Neural cell (in vitro differentiated cells): Measurements from ENCODE around the gene ANO1. TPM values are rescaled to one million over a fixed set of nuclear protein-coding genes. Genes with fewer than 3 reads are reported as not detected.

Experiments used
- H2AFZ ChIP-seq: fragments of 200-600, 300-800 bp; sonication (generic), shearing (Covaris generic); 2 replicates; pipeline ENCODE4 v1.6.0; 2014; ENCODE audit warnings: low read depth, mild to moderate bottlenecking, antibody characterized with exemption, low read length, moderate library complexity
- H3F3A ChIP-seq: fragments of 200-600 bp; shearing (Covaris generic); 2 replicates; pipeline ENCODE4 v1.6.1; 2016; ENCODE audit warnings: mild to moderate bottlenecking, moderate library complexity, mixed read lengths, antibody characterized with exemption, low read length; ENCODE audit not compliant: insufficient read depth, poor library complexity, severe bottlenecking
- H3K27ac ChIP-seq: fragments of 200-600, 300-800 bp; sonication (generic), shearing (Covaris generic); 2 replicates; pipeline ENCODE4 v1.5.1; 2014; ENCODE audit warnings: mild to moderate bottlenecking, low read length, moderate library complexity
- H3K27me3 ChIP-seq: fragments of 300-800, 200-600 bp; sonication (generic), shearing (Covaris generic); 2 replicates; pipeline ENCODE4 v1.6.0; 2014; ENCODE audit warnings: mild to moderate bottlenecking, low read depth, low read length, moderate library complexity; ENCODE audit not compliant: insufficient read depth
- H3K36me3 ChIP-seq: fragments of 300-800, 200-600 bp; sonication (generic), shearing (Covaris generic); 2 replicates; pipeline ENCODE4 v1.5.1; 2014; ENCODE audit warnings: mild to moderate bottlenecking, antibody characterized with exemption, low read length, moderate library complexity; ENCODE audit not compliant: insufficient read depth
- H3K4me2 ChIP-seq: fragments of 300-800, 200-600 bp; sonication (generic), shearing (Covaris generic); 2 replicates; pipeline ENCODE4 v1.6.0; 2014; ENCODE audit warnings: mild to moderate bottlenecking, low read length
- H3K4me3 ChIP-seq: fragments of 300-800, 200-600 bp; sonication (generic), shearing (Covaris generic); 2 replicates; pipeline ENCODE4 v1.5.1; 2014; ENCODE audit warnings: mild to moderate bottlenecking, low read length, moderate library complexity
- H3K79me2 ChIP-seq: fragments of 200-600 bp; shearing (Covaris generic); replicated peaks from 2 replicates; pipeline ENCODE4 v1.6.0; 2014; ENCODE audit warnings: mild to moderate bottlenecking, low read length, moderate library complexity; ENCODE audit not compliant: insufficient read depth
- H3K9ac ChIP-seq: fragments of 300-800, 200-600 bp; sonication (generic), shearing (Covaris generic); 2 replicates; pipeline ENCODE4 v1.6.1; 2016; ENCODE audit warnings: mild to moderate bottlenecking, low read length, mixed read lengths
- H3K9me2 ChIP-seq: fragments of 200-600 bp; shearing (Covaris generic); 2 replicates; pipeline ENCODE4 v1.6.1; 2016; ENCODE audit warnings: mild to moderate bottlenecking, low read length, mixed read lengths; ENCODE audit not compliant: insufficient read depth
- H3K9me3 ChIP-seq: fragments of 200-600, 300-800 bp; sonication (generic), shearing (Covaris generic); 2 replicates; pipeline ENCODE4 v1.6.1; 2016; ENCODE audit warnings: mild to moderate bottlenecking, mixed run types, low read length, moderate library complexity, mixed read lengths
- H4K20me1 ChIP-seq: fragments of 200-600 bp; shearing (Covaris generic); 2 replicates; pipeline ENCODE4 v1.6.1; 2016; ENCODE audit warnings: mild to moderate bottlenecking, mixed run types; ENCODE audit not compliant: insufficient read depth
- EP300 ChIP-seq: fragments of 450-650 bp; conservative IDR thresholded peaks from 2 replicates; pipeline ENCODE4 v1.6.1; 2014; ENCODE audit warnings: antibody characterized with exemption, mild to moderate bottlenecking, moderate library complexity; ENCODE audit not compliant: poor library complexity, severe bottlenecking
- EZH2 ChIP-seq: fragments of 200-600, 300-800 bp; shearing (Covaris generic), sonication (generic); IDR thresholded peaks from 2 replicates; pipeline ENCODE4 v1.6.1; 2014; ENCODE audit warnings: antibody characterized with exemption, low read length, borderline replicate concordance, mild to moderate bottlenecking; ENCODE audit not compliant: insufficient read depth, poor library complexity, severe bottlenecking
- MXI1 ChIP-seq: fragments of 450-650 bp; conservative IDR thresholded peaks from 2 replicates; pipeline ENCODE4 v1.6.1; 2014; ENCODE audit warnings: antibody characterized with exemption, mild to moderate bottlenecking; ENCODE audit not compliant: poor library complexity, severe bottlenecking
- POLR2AphosphoS5 ChIP-seq: IDR thresholded peaks from 2 replicates; pipeline ENCODE4 v1.6.1; 2012
- RAD21 ChIP-seq: fragments of 450-650 bp; conservative IDR thresholded peaks from 2 replicates; pipeline ENCODE4 v1.6.1; 2014; ENCODE audit warnings: antibody characterized with exemption, mild to moderate bottlenecking, moderate library complexity
- SMC3 ChIP-seq: fragments of 450-650 bp; conservative IDR thresholded peaks from 2 replicates; pipeline ENCODE4 v1.6.1; 2014; ENCODE audit warnings: antibody characterized with exemption, mild to moderate bottlenecking, moderate library complexity; ENCODE audit not compliant: poor library complexity
- TAF1 ChIP-seq: IDR thresholded peaks from 2 replicates; pipeline ENCODE4 v1.6.1; 2012; ENCODE audit warnings: low read depth
- polyA plus RNA-seq: library from polyadenylated mRNA; depleted of rRNA; stranded (reverse); fragments of >200 nt; gene quantifications from 2 replicates; pipeline ENCODE4 v1.2.3, GENCODE V29; 2014
- TF ChIP-seq, protein P1 (sequence below): fragments of 450-650 bp; IDR thresholded peaks from 2 replicates; pipeline ENCODE4 v1.5.1; 2014; ENCODE audit warnings: antibody characterized with exemption, mild to moderate bottlenecking, moderate library complexity; ENCODE audit not compliant: poor library complexity, severe bottlenecking
- TF ChIP-seq, protein P2 (sequence below): IDR thresholded peaks from 2 replicates; pipeline ENCODE4 v1.6.1; 2012; ENCODE audit warnings: borderline replicate concordance

ANO1 gene
- polyA plus RNA-seq, 1 donor from 2014 or later: not detected

DNA sequence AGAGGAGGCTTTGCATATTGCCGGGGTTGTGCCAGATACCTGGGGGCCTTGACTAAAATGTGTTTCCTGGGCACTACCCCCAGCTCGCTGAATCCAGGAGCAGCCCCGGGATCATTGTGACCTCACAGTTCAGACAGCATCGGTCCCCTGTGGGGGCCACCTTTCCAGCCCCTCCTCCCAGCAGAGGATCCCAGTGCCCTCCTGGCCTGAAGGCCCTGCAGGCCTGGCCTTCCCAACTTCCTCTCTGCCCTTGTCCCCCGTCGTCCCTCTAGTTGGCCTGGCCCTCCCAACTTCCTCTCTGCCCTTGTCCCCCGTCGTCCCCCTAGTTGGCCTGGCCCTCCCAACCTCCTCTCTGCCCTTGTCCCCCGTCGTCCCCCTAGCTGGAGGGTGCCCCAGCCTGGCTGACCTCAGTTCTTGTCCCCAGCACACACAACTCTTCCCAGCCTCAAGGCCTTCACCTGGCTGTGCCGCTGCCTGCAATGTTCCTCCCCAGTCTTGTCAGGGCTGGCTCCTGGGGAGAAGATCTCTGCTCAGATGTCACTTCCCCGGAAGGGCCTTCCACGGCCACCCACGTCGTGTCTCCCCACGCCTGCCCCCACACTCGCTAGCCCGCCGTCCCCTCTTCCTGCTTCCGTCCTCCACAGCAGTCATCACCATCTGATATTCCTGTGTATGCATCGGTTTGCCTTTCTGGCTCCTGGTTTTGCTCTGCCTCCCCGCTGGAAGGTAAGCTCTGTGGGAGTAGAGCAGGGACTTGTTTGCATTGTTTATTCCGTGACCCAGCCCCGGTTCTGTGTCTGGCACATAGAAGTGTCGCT, 12.6 kb upstream of the ANO1 start:
- Histone ChIP-seq H3K9me2 (no peaks in the 10 kb centered on the region), H3K4me3 (no peak overlapping the region)

DNA sequence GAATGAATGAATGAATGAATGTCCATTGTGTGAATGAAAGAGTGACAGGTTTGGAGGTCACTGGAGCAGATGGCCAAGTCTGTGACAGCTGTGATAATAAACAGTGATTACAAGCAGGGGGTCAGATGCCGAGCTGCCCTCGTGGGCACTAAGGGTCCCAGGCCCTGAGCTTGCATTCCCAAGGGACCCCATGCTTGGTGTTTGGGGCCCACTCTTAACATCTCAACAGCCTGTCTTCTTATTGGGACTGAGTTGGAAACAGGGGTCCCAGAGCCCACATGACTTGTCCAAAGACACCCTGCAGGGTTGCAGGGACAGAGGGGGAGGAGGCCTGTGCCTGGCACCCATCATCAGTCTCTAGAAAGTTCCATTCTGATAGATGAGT, 12.0 kb upstream of the ANO1 start:
- H3F3A ChIP-seq: no peaks in the 10 kb centered on the region
- H3K9me3 ChIP-seq: no peaks in the 10 kb centered on the region
- H3K4me3 ChIP-seq: no peak overlapping the region
- H3K9me2 ChIP-seq: no peaks in the 10 kb centered on the region
- no peaks in the 10 kb centered on the region for H3K79me2 ChIP-seq
- no peak for TF ChIP-seq MXI1
- no peak for TF ChIP-seq EP300
- TF ChIP-seq TAF1: no peak
- TF ChIP-seq, protein P1, sequence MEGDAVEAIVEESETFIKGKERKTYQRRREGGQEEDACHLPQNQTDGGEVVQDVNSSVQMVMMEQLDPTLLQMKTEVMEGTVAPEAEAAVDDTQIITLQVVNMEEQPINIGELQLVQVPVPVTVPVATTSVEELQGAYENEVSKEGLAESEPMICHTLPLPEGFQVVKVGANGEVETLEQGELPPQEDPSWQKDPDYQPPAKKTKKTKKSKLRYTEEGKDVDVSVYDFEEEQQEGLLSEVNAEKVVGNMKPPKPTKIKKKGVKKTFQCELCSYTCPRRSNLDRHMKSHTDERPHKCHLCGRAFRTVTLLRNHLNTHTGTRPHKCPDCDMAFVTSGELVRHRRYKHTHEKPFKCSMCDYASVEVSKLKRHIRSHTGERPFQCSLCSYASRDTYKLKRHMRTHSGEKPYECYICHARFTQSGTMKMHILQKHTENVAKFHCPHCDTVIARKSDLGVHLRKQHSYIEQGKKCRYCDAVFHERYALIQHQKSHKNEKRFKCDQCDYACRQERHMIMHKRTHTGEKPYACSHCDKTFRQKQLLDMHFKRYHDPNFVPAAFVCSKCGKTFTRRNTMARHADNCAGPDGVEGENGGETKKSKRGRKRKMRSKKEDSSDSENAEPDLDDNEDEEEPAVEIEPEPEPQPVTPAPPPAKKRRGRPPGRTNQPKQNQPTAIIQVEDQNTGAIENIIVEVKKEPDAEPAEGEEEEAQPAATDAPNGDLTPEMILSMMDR: no peak
- TF ChIP-seq POLR2AphosphoS5: no peak
- TF ChIP-seq RAD21: no peak
- TF ChIP-seq EZH2: no peak
- TF ChIP-seq SMC3: no peak
- TF ChIP-seq, protein P2, sequence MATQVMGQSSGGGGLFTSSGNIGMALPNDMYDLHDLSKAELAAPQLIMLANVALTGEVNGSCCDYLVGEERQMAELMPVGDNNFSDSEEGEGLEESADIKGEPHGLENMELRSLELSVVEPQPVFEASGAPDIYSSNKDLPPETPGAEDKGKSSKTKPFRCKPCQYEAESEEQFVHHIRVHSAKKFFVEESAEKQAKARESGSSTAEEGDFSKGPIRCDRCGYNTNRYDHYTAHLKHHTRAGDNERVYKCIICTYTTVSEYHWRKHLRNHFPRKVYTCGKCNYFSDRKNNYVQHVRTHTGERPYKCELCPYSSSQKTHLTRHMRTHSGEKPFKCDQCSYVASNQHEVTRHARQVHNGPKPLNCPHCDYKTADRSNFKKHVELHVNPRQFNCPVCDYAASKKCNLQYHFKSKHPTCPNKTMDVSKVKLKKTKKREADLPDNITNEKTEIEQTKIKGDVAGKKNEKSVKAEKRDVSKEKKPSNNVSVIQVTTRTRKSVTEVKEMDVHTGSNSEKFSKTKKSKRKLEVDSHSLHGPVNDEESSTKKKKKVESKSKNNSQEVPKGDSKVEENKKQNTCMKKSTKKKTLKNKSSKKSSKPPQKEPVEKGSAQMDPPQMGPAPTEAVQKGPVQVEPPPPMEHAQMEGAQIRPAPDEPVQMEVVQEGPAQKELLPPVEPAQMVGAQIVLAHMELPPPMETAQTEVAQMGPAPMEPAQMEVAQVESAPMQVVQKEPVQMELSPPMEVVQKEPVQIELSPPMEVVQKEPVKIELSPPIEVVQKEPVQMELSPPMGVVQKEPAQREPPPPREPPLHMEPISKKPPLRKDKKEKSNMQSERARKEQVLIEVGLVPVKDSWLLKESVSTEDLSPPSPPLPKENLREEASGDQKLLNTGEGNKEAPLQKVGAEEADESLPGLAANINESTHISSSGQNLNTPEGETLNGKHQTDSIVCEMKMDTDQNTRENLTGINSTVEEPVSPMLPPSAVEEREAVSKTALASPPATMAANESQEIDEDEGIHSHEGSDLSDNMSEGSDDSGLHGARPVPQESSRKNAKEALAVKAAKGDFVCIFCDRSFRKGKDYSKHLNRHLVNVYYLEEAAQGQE: no peak
- H3K4me2 ChIP-seq: no peak overlapping the region
- no peaks in the 10 kb centered on the region for H4K20me1 ChIP-seq
- H3K27ac ChIP-seq: no peak overlapping the region
- H3K27me3 ChIP-seq: no peaks in the 10 kb centered on the region
- no peak overlapping the region for H3K9ac ChIP-seq
- H2AFZ ChIP-seq: no peak overlapping the region
- H3K36me3 ChIP-seq: no peaks in the 10 kb centered on the region

More for the DNA sequence above, 12.6 kb upstream of the ANO1 start:
- no peaks in the 10 kb centered on the region for H3K27me3 ChIP-seq
- no peaks in the 10 kb centered on the region for H3F3A ChIP-seq
- no peaks in the 10 kb centered on the region for H3K79me2 ChIP-seq
- H3K27ac ChIP-seq: no peak overlapping the region
- H3K9ac ChIP-seq: no peak overlapping the region
- H3K9me3 ChIP-seq: no peaks in the 10 kb centered on the region
- no peak overlapping the region for H2AFZ ChIP-seq
- H3K36me3 ChIP-seq: no peaks in the 10 kb centered on the region
- no peaks in the 10 kb centered on the region for H4K20me1 ChIP-seq
- no peak overlapping the region for H3K4me2 ChIP-seq
- TF ChIP-seq POLR2AphosphoS5 (no peak), SMC3 (no peak), TAF1 (no peak), RAD21 (no peak), EZH2 (no peak)
- TF ChIP-seq, protein P2: no peak
